ENCODE data around the gene PSMB7.
"Not testable (repeated sequence)": the region's sequence is repeated elsewhere in the genome, so short reads cannot be mapped to it uniquely, and the experiment has no call there.

PSMB7 gene

GRCh38 chr9:124444166-124444565 is 28.9 kb upstream of the PSMB7 start:
- DNase-seq (ENCODE audit: low read depth), result no peak
- no peak overlapping the region for H3K4me3 ChIP-seq (ENCODE audit: low read depth, low read length)

- no peak for DNase-seq (ENCODE audit: low read depth)
- H3K4me3 ChIP-seq (ENCODE audit: low read depth, low read length), result no peak overlapping the region
Measured at GRCh38 chr9:124443625-124444024, 28.4 kb upstream of the PSMB7 start.

- H3K4me3 ChIP-seq (ENCODE audit: low read depth, low read length), result no peak overlapping the region
- no peak for DNase-seq (ENCODE audit: low read depth)
Measured at GRCh38 chr9:124442826-124443225, 27.6 kb upstream of the PSMB7 start.

DNA sequence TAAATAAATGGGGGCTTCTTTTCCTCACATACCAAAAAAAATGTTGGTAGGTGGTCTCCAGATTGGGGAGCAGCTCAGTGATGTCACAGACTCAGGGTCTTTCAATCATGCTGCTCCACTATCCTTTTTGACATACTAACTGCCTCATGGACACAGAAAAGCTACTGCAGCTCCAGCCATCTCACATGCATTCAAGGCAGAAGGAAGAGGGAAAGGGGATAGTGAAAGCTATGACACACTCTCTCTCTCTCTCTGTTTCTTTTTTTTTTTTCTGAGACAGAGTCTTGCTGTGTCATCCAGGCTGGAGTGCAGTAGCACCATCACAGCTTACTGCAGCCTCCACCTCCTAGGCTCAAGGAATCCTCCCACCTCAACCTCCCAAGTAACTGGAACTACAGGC is 27.1 kb upstream of the PSMB7 start:
- DNase-seq (ENCODE audit: low read depth), result no peak
- no peak overlapping the region for H3K4me3 ChIP-seq (ENCODE audit: low read depth, low read length)

- H3K4me3 ChIP-seq (ENCODE audit: low read depth, low read length), result no peak overlapping the region
- DNase-seq (ENCODE audit: low read depth), result no peak
Measured at GRCh38 chr9:124441291-124441690, 26.0 kb upstream of the PSMB7 start.

DNA sequence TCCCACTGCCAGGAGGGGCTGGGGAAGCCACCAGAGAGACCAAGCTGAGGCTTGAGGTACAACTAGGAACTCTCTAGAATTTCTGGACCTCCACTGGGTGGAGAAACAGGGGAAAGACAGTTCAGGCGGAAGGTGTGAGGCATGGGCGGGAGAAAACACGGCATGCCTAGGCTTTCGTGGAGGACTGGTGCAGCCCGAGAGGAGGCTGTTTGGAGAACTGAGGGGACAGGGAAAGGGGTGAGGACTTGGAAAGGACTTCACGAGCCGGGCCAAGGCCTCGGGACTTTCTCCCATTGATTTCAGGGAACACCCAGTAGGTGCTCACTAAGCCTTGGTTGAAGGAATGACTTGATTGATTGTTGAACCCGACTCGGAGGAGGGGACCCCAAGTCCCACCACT is 25.5 kb upstream of the PSMB7 start:
- DNase-seq (ENCODE audit: low read depth), result no peak
- H3K4me3 ChIP-seq (ENCODE audit: low read depth, low read length), result no peak overlapping the region

GRCh38 chr9:124439686-124440243 is 24.5 kb upstream of the PSMB7 start:
- no peak overlapping the region for H3K4me3 ChIP-seq (ENCODE audit: low read depth, low read length)

GRCh38 chr9:124439086-124439485 is 23.8 kb upstream of the PSMB7 start:
- H3K4me3 ChIP-seq (ENCODE audit: low read depth, low read length), result no peak overlapping the region
- DNase-seq (ENCODE audit: low read depth), result no peak

More at GRCh38 chr9:124439686-124440243, 24.5 kb upstream of the PSMB7 start:
- DNase-seq (ENCODE audit: low read depth), result no peak

GRCh38 chr9:124438091-124438490 is 22.8 kb upstream of the PSMB7 start:
- no peak for DNase-seq (ENCODE audit: low read depth)
- no peak overlapping the region for H3K4me3 ChIP-seq (ENCODE audit: low read depth, low read length)

- no peak for DNase-seq (ENCODE audit: low read depth)
- no peak overlapping the region for H3K4me3 ChIP-seq (ENCODE audit: low read depth, low read length)
Measured at GRCh38 chr9:124437086-124437485, 21.8 kb upstream of the PSMB7 start.

DNA sequence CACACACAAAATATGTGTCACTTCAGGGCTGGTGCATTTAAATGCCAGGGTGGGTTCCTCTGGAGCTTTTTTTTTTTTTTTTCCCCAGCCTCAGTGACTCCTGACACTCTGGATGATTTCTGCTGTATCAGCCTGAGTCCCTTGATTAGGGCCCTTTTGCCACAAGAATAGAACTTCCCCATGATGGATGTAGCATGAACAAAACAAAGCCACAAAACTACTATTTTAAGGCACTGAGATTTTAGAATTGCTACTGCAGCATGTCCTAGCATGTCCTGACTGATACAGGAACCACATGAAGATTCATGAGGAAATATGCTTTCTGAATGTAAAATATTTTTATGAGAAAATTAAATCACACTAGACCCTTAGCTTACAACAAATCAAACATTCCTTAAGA is 21.1 kb upstream of the PSMB7 start:
- DNase-seq (ENCODE audit: low read depth), result no peak
- no peak overlapping the region for H3K4me3 ChIP-seq (ENCODE audit: low read depth, low read length)

GRCh38 chr9:124429530-124429867 is 14.3 kb upstream of the PSMB7 start:
- no peak for DNase-seq (ENCODE audit: low read depth)
- H3K4me3 ChIP-seq (ENCODE audit: low read depth, low read length), result no peak overlapping the region

- H3K4me3 ChIP-seq (ENCODE audit: low read depth, low read length), result no peak overlapping the region
- DNase-seq (ENCODE audit: low read depth), result no peak
Measured at GRCh38 chr9:124428751-124429529, 13.7 kb upstream of the PSMB7 start.

DNA sequence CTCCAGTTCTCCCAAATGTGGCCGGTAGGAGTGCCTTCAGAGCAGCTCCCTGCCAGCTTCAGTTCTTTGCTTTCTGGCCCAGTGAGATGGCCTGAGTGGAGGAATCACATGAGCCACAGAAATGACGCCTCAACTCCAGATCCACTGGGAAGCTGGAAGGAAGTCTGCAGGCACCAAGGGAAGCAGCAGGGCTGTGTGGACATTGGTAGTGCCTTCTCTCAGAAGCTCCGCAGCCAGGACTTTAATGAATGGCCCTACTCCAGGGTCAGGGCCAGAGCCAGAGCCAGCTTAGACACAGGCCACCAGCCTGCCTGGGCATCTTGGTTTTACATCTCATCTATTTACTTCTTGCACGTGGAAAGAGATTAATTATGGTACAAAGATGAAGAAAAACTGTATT is 12.0 kb upstream of the PSMB7 start:
- H3K4me3 ChIP-seq (ENCODE audit: low read depth, low read length), result no peak overlapping the region
- DNase-seq (ENCODE audit: low read depth), result no peak

DNA sequence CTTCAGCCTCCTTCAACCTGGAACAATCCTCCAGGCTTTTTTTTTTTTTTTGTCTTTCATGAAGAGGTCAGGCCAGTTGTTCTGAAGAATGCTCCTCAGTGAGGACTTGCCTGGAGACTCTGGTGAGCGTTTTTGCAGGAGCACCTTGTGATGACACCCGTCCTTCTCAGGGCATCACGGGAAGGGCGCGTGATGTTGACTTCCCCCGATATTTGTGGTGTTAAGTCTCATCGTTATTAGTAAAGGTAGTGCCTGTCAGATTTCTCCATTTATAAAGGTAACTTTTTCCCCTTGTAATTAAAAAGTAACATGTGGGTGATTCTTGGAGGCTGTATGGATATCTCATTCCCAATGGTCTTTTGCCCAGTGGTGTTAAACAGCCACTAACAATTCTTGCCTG is 11.1 kb upstream of the PSMB7 start:
- no peak overlapping the region for H3K4me3 ChIP-seq (ENCODE audit: low read depth, low read length)
- DNase-seq (ENCODE audit: low read depth), result no peak

- not testable (repeated sequence) for DNase-seq (ENCODE audit: low read depth); H3K4me3 ChIP-seq (ENCODE audit: low read depth, low read length)
Measured at GRCh38 chr9:124425733-124426132, 10.5 kb upstream of the PSMB7 start.

DNA sequence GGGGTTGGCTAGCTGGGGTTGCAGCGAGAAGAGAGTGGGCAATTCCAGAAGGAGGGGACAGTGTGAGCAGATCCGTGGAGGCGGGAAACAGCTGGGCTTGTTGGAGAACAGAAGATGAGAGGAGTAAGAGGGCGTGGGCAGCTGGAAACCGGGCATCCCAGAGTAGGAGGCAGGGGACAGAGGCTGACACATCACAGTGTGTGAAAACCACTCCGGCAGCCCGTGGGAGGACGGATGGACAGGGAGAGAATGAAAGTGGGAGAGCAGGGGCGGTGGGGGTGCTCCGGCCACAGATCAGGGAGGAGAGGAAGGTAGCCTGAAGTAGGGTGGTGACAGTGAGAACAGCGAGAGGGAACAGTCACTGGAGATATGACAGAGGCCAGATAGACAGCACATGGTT is 8.3 kb upstream of the PSMB7 start:
- H3K4me3 ChIP-seq (ENCODE audit: low read depth, low read length), result no peak overlapping the region
- DNase-seq (ENCODE audit: low read depth), result no peak

GRCh38 chr9:124423155-124423554 is 7.9 kb upstream of the PSMB7 start:
- DNase-seq (ENCODE audit: low read depth), result no peak

DNA sequence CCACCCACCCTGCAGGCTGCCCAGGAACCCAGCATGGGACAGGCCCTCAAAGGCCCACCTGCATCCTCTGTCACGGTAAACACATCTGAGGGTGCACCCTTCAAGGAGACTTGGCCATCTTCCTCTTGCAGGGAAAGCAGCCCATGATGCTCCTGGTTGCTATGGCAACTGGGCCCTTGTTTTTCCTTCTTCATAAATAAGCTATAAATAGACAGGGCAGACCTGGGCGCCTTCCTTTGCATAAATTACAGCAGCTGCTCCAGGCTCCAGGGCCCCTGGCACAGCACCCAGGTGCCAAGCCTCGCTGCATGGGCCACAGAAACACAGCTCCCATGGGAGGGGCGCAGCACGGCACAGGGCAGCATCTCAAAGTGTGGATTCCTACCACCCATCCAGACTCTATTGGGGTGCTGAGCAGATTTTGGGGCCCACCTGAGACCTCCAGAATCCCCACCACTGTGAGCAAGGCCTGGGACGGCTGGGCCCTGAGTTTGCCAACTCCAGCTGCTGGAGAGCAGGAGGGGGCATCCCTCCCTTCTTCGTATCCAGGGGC is 5.8 kb upstream of the PSMB7 start:
- no peak for DNase-seq (ENCODE audit: low read depth)
- no peak overlapping the region for H3K4me3 ChIP-seq (ENCODE audit: low read depth, low read length)

More at GRCh38 chr9:124423155-124423554, 7.9 kb upstream of the PSMB7 start:
- no peak overlapping the region for H3K4me3 ChIP-seq (ENCODE audit: low read depth, low read length)

DNA sequence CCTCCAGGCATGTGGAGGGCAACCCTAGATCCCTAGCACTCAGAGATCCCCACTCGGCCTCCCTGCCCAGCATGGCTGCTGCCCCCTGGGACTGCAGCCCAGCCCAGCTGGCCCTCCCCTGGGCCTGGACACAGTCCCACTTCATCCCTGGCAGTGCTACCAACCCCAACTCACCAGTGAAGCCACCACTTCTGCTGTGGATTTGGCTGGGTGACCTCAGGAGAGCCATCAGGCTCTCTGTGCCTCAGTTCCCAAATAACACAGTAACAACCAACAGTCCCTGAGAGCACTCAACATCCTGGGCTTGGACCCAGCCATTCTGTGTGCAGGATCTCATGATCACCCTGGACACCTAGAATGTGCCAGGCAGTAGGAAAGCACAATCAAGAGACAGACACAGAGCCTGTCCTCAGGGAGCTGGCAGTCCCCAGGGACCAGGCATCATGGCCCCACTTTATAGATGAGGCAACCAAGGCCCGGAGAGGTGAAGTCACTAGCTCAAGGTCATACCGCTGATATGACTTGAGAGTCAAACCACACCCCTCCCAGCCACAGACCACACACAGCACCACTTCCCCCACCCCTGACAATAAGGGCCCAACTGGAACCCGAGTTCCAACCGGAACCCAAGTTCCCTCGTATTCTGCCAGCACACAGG is 4.7 kb upstream of the PSMB7 start:
- no peak overlapping the region for H3K4me3 ChIP-seq (ENCODE audit: low read depth, low read length)
- no peak for DNase-seq (ENCODE audit: low read depth)
